KMS-11 (cell line): Measurements from ENCODE around the gene CSNK2A1.

Source experiments
- H2AFZ ChIP-seq: fragments of 200-600 bp; sonication (generic); 2 replicates; pipeline ENCODE4 v1.6.1; 2016; ENCODE audit warnings: antibody characterized with exemption, mixed run types, low read depth
- H3K27ac ChIP-seq: fragments of 200-600 bp; sonication (generic); 2 replicates; pipeline ENCODE4 v1.6.1; 2016; ENCODE audit warnings: mild to moderate bottlenecking, mixed run types
- H3K27me3 ChIP-seq: fragments of 200-600 bp; sonication (generic); 2 replicates; pipeline ENCODE4 v1.6.1; 2017; ENCODE audit warnings: mild to moderate bottlenecking, low read depth, mixed run types, moderate library complexity; ENCODE audit not compliant: insufficient read depth
- H3K36me3 ChIP-seq: fragments of 200-600 bp; sonication (generic); 2 replicates; pipeline ENCODE4 v1.6.1; 2017; ENCODE audit warnings: mild to moderate bottlenecking, mixed run types; ENCODE audit not compliant: insufficient read depth
- H3K4me1 ChIP-seq: fragments of 200-600 bp; sonication (generic); 2 replicates; pipeline ENCODE4 v1.6.1; 2016; ENCODE audit warnings: mild to moderate bottlenecking, low read depth, mixed run types; ENCODE audit not compliant: poor library complexity, severe bottlenecking
- H3K4me2 ChIP-seq: fragments of 200-600 bp; sonication (generic); 2 replicates; pipeline ENCODE4 v1.7.0; 2016; ENCODE audit warnings: mild to moderate bottlenecking, mixed run types
- H3K4me3 ChIP-seq: fragments of 200-600 bp; sonication (generic); IDR thresholded peaks from 2 replicates; pipeline ENCODE4 v1.6.1; 2017; ENCODE audit warnings: low read depth, low read length, mixed read lengths; ENCODE audit not compliant: insufficient read depth
- H3K79me2 ChIP-seq: fragments of 200-600 bp; sonication (generic); 2 replicates; pipeline ENCODE4 v1.6.1; 2016; ENCODE audit warnings: low read depth, mixed run types; ENCODE audit not compliant: insufficient read depth
- H3K9ac ChIP-seq: fragments of 200-600 bp; sonication (generic); 2 replicates; pipeline ENCODE4 v1.6.1; 2016; ENCODE audit warnings: mild to moderate bottlenecking, mixed run types
- H4K20me1 ChIP-seq: fragments of 200-600 bp; sonication (generic); 2 replicates; pipeline ENCODE4 v1.6.1; 2016; ENCODE audit warnings: mild to moderate bottlenecking, mixed run types; ENCODE audit not compliant: insufficient read depth
- CTCF ChIP-seq: fragments of 200-600 bp; sonication (generic); conservative IDR thresholded peaks from 2 replicates; pipeline ENCODE4 v1.6.1; 2017; ENCODE audit warnings: low read depth, mild to moderate bottlenecking, antibody characterized with exemption, low read length, moderate library complexity, mixed read lengths

Gene CSNK2A1

DNA sequence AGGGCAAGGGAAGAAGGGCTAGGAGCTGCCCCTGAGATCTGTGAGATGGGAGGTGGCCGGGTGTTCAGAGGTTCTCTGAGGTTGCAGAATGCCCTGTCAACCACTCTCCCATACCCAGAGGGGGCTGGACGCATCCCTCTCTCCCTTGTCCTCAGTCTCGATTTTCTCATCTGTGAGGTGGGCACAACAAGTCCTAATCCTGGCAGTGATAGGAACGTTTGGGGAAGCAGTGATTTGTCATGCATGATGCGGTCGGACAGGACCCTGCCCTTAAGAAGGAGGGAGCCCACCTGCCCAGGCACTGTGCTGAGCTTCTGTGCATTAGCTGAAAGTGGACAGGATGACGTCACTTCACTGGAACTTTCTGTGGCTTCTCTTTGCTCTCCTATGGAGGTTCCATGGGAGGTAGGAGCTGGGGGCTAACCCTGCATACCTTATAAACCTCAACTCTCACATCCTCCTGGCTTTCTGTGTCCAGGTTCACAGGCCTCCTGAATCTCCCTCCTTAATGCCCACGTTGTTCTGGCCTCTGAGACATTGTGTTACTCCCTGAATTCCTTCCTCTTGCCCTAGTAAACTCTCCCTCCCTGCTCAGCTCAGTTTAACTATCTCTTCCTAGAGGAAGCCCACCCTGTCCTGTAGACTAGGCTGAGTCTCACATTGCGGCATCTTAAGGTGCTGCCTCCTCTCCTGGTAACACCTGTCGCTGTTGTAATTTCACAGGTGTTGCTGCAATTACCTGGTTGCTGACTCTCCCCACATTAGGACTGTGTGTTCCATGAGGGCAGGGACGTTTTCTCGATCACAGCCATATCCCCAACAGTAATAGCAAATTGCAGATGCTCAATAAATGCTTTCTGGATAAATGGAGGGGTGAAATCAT, 30.1 kb upstream of the CSNK2A1 start:
- no peaks in the 10 kb centered on the region for H3K27me3 ChIP-seq
- TF ChIP-seq CTCF = no peak
- H3K4me2 ChIP-seq = no peak overlapping the region
- H3K4me3 ChIP-seq = no peak overlapping the region
- no peaks in the 10 kb centered on the region for H4K20me1 ChIP-seq
- no peak overlapping the region for H2AFZ ChIP-seq
- no peak overlapping the region for H3K27ac ChIP-seq
- H3K36me3 ChIP-seq = no peaks in the 10 kb centered on the region
- H3K79me2 ChIP-seq = no peaks in the 10 kb centered on the region
- H3K4me1 ChIP-seq = no peaks in the 10 kb centered on the region
- no peak overlapping the region for H3K9ac ChIP-seq

GRCh38 chr20:572727-573126, 29.1 kb upstream of the CSNK2A1 start:
- Histone ChIP-seq H2AFZ (no peak overlapping the region), H3K4me3 (no peak overlapping the region), H3K4me2 (no peak overlapping the region), H4K20me1 (no peaks in the 10 kb centered on the region), H3K9ac (no peak overlapping the region), H3K4me1 (no peaks in the 10 kb centered on the region), H3K36me3 (no peaks in the 10 kb centered on the region), H3K27me3 (no peaks in the 10 kb centered on the region), H3K27ac (no peak overlapping the region), H3K79me2 (no peaks in the 10 kb centered on the region)
- TF ChIP-seq CTCF = no peak

DNA sequence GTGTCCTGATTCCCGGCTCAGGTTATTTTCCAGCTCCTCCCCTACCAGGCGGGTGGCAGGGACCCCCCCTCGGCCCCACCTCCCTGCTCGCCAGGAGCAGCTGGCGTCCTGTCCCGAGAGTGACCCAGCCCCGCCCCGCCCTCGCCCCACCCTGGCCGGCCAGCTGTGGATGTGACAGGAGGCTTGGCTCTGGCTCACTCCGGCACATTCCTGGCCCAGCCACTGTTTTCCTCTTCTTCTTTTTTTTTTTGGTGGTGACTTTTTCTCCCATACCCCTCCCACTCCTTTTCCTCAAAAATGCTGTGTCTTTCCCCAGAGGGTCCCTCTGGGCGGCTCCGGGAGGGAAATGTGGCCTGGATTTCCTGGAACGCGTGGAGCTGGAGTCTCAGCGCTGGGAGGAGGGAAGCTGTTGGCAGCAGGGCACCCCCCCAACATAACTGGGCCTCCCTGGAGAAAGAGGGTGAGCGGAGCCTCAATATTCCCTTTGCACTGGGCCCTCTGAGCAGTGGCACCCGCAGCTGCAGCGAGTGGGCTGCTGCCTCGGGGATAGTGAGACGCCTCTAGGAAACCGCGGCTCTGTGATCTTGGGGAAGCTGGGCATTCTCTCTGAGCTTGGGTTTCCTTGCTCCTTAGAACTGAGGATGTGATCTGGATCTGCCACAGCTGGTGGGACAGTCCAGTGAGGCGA, 28.3 kb upstream of the CSNK2A1 start:
- Histone ChIP-seq H3K4me1 (no peaks in the 10 kb centered on the region), H3K79me2 (no peaks in the 10 kb centered on the region), H3K9ac (no peak overlapping the region), H2AFZ (no peak overlapping the region), H3K27ac (no peak overlapping the region), H3K4me3 (no peak overlapping the region), H3K4me2 (no peak overlapping the region), H4K20me1 (no peaks in the 10 kb centered on the region), H3K27me3 (no peaks in the 10 kb centered on the region), H3K36me3 (no peaks in the 10 kb centered on the region)
- no peak for TF ChIP-seq CTCF

GRCh38 chr20:568673-569415, 25.3 kb upstream of the CSNK2A1 start:
- H2AFZ ChIP-seq = no peak overlapping the region

More at GRCh38 chr20:568673-569415, 25.3 kb upstream of the CSNK2A1 start:
- no peak overlapping the region for H3K4me2 ChIP-seq
- no peaks in the 10 kb centered on the region for H3K79me2 ChIP-seq
- TF ChIP-seq CTCF = no peak
- no peak overlapping the region for H3K4me3 ChIP-seq
- H3K36me3 ChIP-seq = no peaks in the 10 kb centered on the region
- no peak overlapping the region for H3K9ac ChIP-seq
- no peaks in the 10 kb centered on the region for H4K20me1 ChIP-seq
- no peaks in the 10 kb centered on the region for H3K27me3 ChIP-seq
- H3K27ac ChIP-seq = no peak overlapping the region
- H3K4me1 ChIP-seq = no peaks in the 10 kb centered on the region
